Activated CD4-positive, alpha-beta T cell treated with anti-CD3 and anti-CD28 coated beads, Interleukin-2, amount 10 ng/mL, durations not matched to agents 7 days and 5 days (primary cell): ENCODE measurements around the gene ZNF302. TPM values are rescaled to one million over a fixed set of nuclear protein-coding genes. Genes with fewer than 3 reads are reported as not detected.
A peak's percentile ranks its signal among the peaks of the same experiment; 100 is the strongest.
"Not testable (repeated sequence)": the region's sequence is repeated elsewhere in the genome, so short reads cannot be mapped to it uniquely, and the experiment has no call there.

Experiments
- CTCF ChIA-PET: fragments of 350-600 bp; sonication (Branson Sonifier 250); formaldehyde crosslinking; loops from one replicate; lab custom pipeline; 2021; ENCODE audit warnings: antibody characterized with exemption; lab: Charles Lee
- POLR2A ChIA-PET: fragments of 350-600 bp; sonication (Branson Sonifier 250); formaldehyde crosslinking; loops from one replicate; lab custom pipeline; 2021; ENCODE audit warnings: antibody characterized with exemption; lab: Charles Lee
- DNase-seq: peaks from one replicate; pipeline ENCODE4 v3.0.0-alpha.2; 2020
- H3K27ac Mint-ChIP-seq: one replicate; pipeline ENCODE4 v1.8.0; 2021; ENCODE audit warnings: mild to moderate bottlenecking, moderate library complexity, mixed read lengths
- H3K27me3 Mint-ChIP-seq: one replicate; pipeline ENCODE4 v1.8.0; 2021; ENCODE audit warnings: mixed read lengths
- H3K36me3 Mint-ChIP-seq: one replicate; pipeline ENCODE4 v1.8.0; 2021; ENCODE audit warnings: low read depth, mixed read lengths
- H3K4me1 Mint-ChIP-seq: one replicate; pipeline ENCODE4 v1.8.0; 2021; ENCODE audit warnings: mixed read lengths
- H3K4me3 Mint-ChIP-seq: one replicate; pipeline ENCODE4 v1.8.0; 2021; ENCODE audit warnings: mild to moderate bottlenecking, moderate library complexity, mixed read lengths
- H3K9me3 Mint-ChIP-seq: one replicate; pipeline ENCODE4 v1.8.0; 2021; ENCODE audit warnings: mixed read lengths
- total RNA-seq, 2 experiments: library from RNA; stranded (reverse); gene quantifications; one replicate each; pipeline ENCODE4 v1.2.3, GENCODE V29; 2021

Gene ZNF302
- total RNA-seq, 2 experiments from 2014 or later, result 23.1 to 24.3 TPM

- peaks cover 24% of the 10 kb centered on the region for H3K4me1 Mint-ChIP-seq
- no peak overlapping the region for H3K27ac Mint-ChIP-seq
- peaks cover 2% of the 10 kb centered on the region for H3K9me3 Mint-ChIP-seq
- H3K27me3 Mint-ChIP-seq, result no peaks in the 10 kb centered on the region
- DNase-seq, result no peak
- POLR2A ChIA-PET, result no interaction called here
- peaks cover 2% of the 10 kb centered on the region for H3K36me3 Mint-ChIP-seq
- no peak overlapping the region for H3K4me3 Mint-ChIP-seq
- CTCF ChIA-PET, result no interaction called here
Observed at GRCh38 chr19:34664870-34665269, 12.6 kb upstream of the ZNF302 start.

GRCh38 chr19:34665275-34665674, 12.2 kb upstream of the ZNF302 start:
- H3K4me3 Mint-ChIP-seq, H3K27me3 Mint-ChIP-seq, DNase-seq, H3K9me3 Mint-ChIP-seq, POLR2A ChIA-PET, CTCF ChIA-PET, H3K27ac Mint-ChIP-seq, H3K36me3 Mint-ChIP-seq: not testable (repeated sequence)
- peaks cover 24% of the 10 kb centered on the region for H3K4me1 Mint-ChIP-seq

- Mint-ChIP-seq H3K9me3 (peaks cover 2% of the 10 kb centered on the region), H3K36me3 (peaks cover 2% of the 10 kb centered on the region), H3K27me3 (no peaks in the 10 kb centered on the region), H3K4me3 (no peak overlapping the region), H3K4me1 (peaks cover 24% of the 10 kb centered on the region), H3K27ac (peak overlapping the region; percentile 92)
- DNase-seq, result no peak
- POLR2A ChIA-PET, result no interaction called here
- CTCF ChIA-PET, result no interaction called here
Observed at GRCh38 chr19:34666200-34666957, 11.1 kb upstream of the ZNF302 start.

GRCh38 chr19:34666958-34667265, 10.6 kb upstream of the ZNF302 start:
- POLR2A ChIA-PET, result no interaction called here
- Mint-ChIP-seq H3K27ac (peak overlapping the region; percentile 92), H3K27me3 (no peaks in the 10 kb centered on the region), H3K9me3 (peaks cover 2% of the 10 kb centered on the region), H3K4me3 (no peak overlapping the region), H3K36me3 (peaks cover 2% of the 10 kb centered on the region), H3K4me1 (peaks cover 24% of the 10 kb centered on the region)
- CTCF ChIA-PET, result interaction anchor here (1.0 kb wide), 1 partner anchor 9 kb away, joined by 3 read pairs; no protein-coding TSS in a partner anchor
- DNase-seq, result no peak

- peaks cover under 1% of the 10 kb centered on the region for H3K27me3 Mint-ChIP-seq
- DNase-seq, result no peak
- H3K36me3 Mint-ChIP-seq, result peaks cover 2% of the 10 kb centered on the region
- H3K27ac Mint-ChIP-seq, result peak overlapping the region; percentile 92
- peaks cover 2% of the 10 kb centered on the region for H3K9me3 Mint-ChIP-seq
- H3K4me3 Mint-ChIP-seq, result peak overlapping the region; percentile 21
- POLR2A ChIA-PET, result no interaction called here
- H3K4me1 Mint-ChIP-seq, result peaks cover 23% of the 10 kb centered on the region
- CTCF ChIA-PET, result interaction anchor here (1.0 kb wide), 1 partner anchor 9 kb away, joined by 3 read pairs; no protein-coding TSS in a partner anchor
Observed at GRCh38 chr19:34667349-34668076, 10.0 kb upstream of the ZNF302 start.

- H3K9me3 Mint-ChIP-seq, H3K36me3 Mint-ChIP-seq, H3K4me3 Mint-ChIP-seq, DNase-seq, H3K27me3 Mint-ChIP-seq, POLR2A ChIA-PET: not testable (repeated sequence)
- Mint-ChIP-seq H3K27ac (peak overlapping the region; percentile 92), H3K4me1 (peaks cover 16% of the 10 kb centered on the region)
- CTCF ChIA-PET, result interaction anchor here (0.6 kb wide), 1 partner anchor 44 kb away, joined by 3 read pairs; no protein-coding TSS in a partner anchor
Observed at GRCh38 chr19:34668077-34668689, 9.3 kb upstream of the ZNF302 start.

GRCh38 chr19:34668690-34669089, 8.8 kb upstream of the ZNF302 start:
- CTCF ChIA-PET, result interaction anchor here (0.6 kb wide), 1 partner anchor 43 kb away, joined by 3 read pairs; no protein-coding TSS in a partner anchor
- H3K27me3 Mint-ChIP-seq, H3K36me3 Mint-ChIP-seq, H3K9me3 Mint-ChIP-seq, H3K4me3 Mint-ChIP-seq, POLR2A ChIA-PET, DNase-seq, H3K27ac Mint-ChIP-seq: not testable (repeated sequence)
- peaks cover 11% of the 10 kb centered on the region for H3K4me1 Mint-ChIP-seq

GRCh38 chr19:34669305-34669704, 8.2 kb upstream of the ZNF302 start:
- Mint-ChIP-seq H3K9me3 (peaks cover 5% of the 10 kb centered on the region), H3K4me3 (no peak overlapping the region), H3K36me3 (peaks cover 4% of the 10 kb centered on the region), H3K4me1 (peaks cover 13% of the 10 kb centered on the region), H3K27me3 (peaks cover 3% of the 10 kb centered on the region), H3K27ac (no peak overlapping the region)
- no peak for DNase-seq
- ChIA-PET POLR2A (no interaction called here), CTCF (no interaction called here)

GRCh38 chr19:34671972-34672371, 5.5 kb upstream of the ZNF302 start:
- Mint-ChIP-seq H3K9me3 (peaks cover 5% of the 10 kb centered on the region), H3K27me3 (peaks cover 3% of the 10 kb centered on the region), H3K36me3 (peaks cover 13% of the 10 kb centered on the region), H3K4me3 (no peak overlapping the region), H3K4me1 (peaks cover 17% of the 10 kb centered on the region), H3K27ac (no peak overlapping the region)
- no peak for DNase-seq
- CTCF ChIA-PET, result no interaction called here
- POLR2A ChIA-PET, result no interaction called here

- Mint-ChIP-seq H3K4me1 (peaks cover 13% of the 10 kb centered on the region), H3K36me3 (peaks cover 21% of the 10 kb centered on the region), H3K27me3 (peaks cover 3% of the 10 kb centered on the region), H3K9me3 (peaks cover 8% of the 10 kb centered on the region), H3K4me3 (no peak overlapping the region), H3K27ac (no peak overlapping the region)
- no peak for DNase-seq
- ChIA-PET CTCF (no interaction called here), POLR2A (no interaction called here)
Observed at GRCh38 chr19:34673590-34673989, 3.9 kb upstream of the ZNF302 start.

GRCh38 chr19:34675250-34675649, 2.2 kb upstream of the ZNF302 start:
- H3K27me3 Mint-ChIP-seq, result peaks cover 3% of the 10 kb centered on the region
- no peak overlapping the region for H3K4me3 Mint-ChIP-seq
- H3K4me1 Mint-ChIP-seq, result peaks cover 28% of the 10 kb centered on the region
- peaks cover 19% of the 10 kb centered on the region for H3K9me3 Mint-ChIP-seq
- DNase-seq, result no peak
- no peak overlapping the region for H3K27ac Mint-ChIP-seq
- CTCF ChIA-PET, result no interaction called here
- POLR2A ChIA-PET, result no interaction called here
- H3K36me3 Mint-ChIP-seq, result peaks cover 37% of the 10 kb centered on the region

- H3K36me3 Mint-ChIP-seq, result peaks cover 43% of the 10 kb centered on the region
Observed at GRCh38 chr19:34675919-34676318, 1.6 kb upstream of the ZNF302 start.

More at GRCh38 chr19:34675919-34676318, 1.6 kb upstream of the ZNF302 start:
- peaks cover 3% of the 10 kb centered on the region for H3K27me3 Mint-ChIP-seq
- H3K4me1 Mint-ChIP-seq, result peaks cover 29% of the 10 kb centered on the region
- peaks cover 24% of the 10 kb centered on the region for H3K9me3 Mint-ChIP-seq
- H3K27ac Mint-ChIP-seq, result no peak overlapping the region
- H3K4me3 Mint-ChIP-seq, result peak overlapping the region; percentile 84
- CTCF ChIA-PET, result interaction anchor here (1.1 kb wide), 1 partner anchor 9 kb away, joined by 3 read pairs; no protein-coding TSS in a partner anchor
- POLR2A ChIA-PET, result interaction anchor here (0.9 kb wide), 1 partner anchor 95 kb away, joined by 3 read pairs; no protein-coding TSS in a partner anchor
- DNase-seq, result no peak
